ENCODE measurements around the gene KIF5C. TPM values are rescaled to one million over a fixed set of nuclear protein-coding genes. Genes with fewer than 3 reads are reported as not detected.

KIF5C gene
- total RNA-seq, 4 donors from 2014 or later, result 0.51 to 2.8 (median 2.0) TPM

GRCh38 chr2:149012545-149012944 is 137.5 kb downstream of the KIF5C start:
- Histone ChIP-seq H3K27ac (no peak overlapping the region), H3K4me3 (no peak overlapping the region), H3K4me1 (no peaks in the 10 kb centered on the region), H3K9me3 (no peaks in the 10 kb centered on the region), H3K36me3 (no peaks in the 10 kb centered on the region), H3K27me3 (peaks cover 0 to 3% (median 0%) of the 10 kb centered on the region in 3 donors)
- ATAC-seq (no peak), DNase-seq (no peak)
- TF ChIP-seq CTCF (IDR thresholded peaks at IDR 0.05 in 4 of 5, conservative IDR thresholded peaks at IDR 0.05 in 1 of 5) (no peak), POLR2A (IDR thresholded peaks at IDR 0.05) (no peak)
- intact Hi-C loops (cut with DNase I; ENCODE audit: low total_unique reads) (no loop called here), in situ Hi-C loops (cut with MboI; ENCODE audit: low sequenced_read_pairs in 4 of 4) (loop anchor here in 1 of 4 donors (10.0 kb wide), 1 partner anchor 552 kb away; no protein-coding TSS in a partner anchor)

- Histone ChIP-seq H3K36me3 (no peaks in the 10 kb centered on the region), H3K9me3 (no peaks in the 10 kb centered on the region), H3K27ac (no peak overlapping the region), H3K4me3 (no peak overlapping the region), H3K4me1 (no peaks in the 10 kb centered on the region), H3K27me3 (no peaks in the 10 kb centered on the region)
- in situ Hi-C loops (cut with MboI; ENCODE audit: low sequenced_read_pairs in 4 of 4) (loop anchor here (5.0 to 10.0 kb wide), 3 partner anchors 547 to 552 kb away; no protein-coding TSS in a partner anchor), intact Hi-C loops (cut with DNase I; ENCODE audit: low total_unique reads) (no loop called here)
- DNase-seq, result no peak
- ATAC-seq, result no peak
- no peak for TF ChIP-seq CTCF (IDR thresholded peaks at IDR 0.05 in 4 of 5, conservative IDR thresholded peaks at IDR 0.05 in 1 of 5)
- TF ChIP-seq POLR2A (IDR thresholded peaks at IDR 0.05), result no peak
These were observed 140.5 kb downstream of the KIF5C start for GRCh38 chr2:149015501-149015900.

- intact Hi-C loops (cut with DNase I; ENCODE audit: low total_unique reads), result no loop called here
- no peak for ATAC-seq
- in situ Hi-C loops (cut with MboI; ENCODE audit: low sequenced_read_pairs in 4 of 4), result loop anchor here (5.0 to 10.0 kb wide), 3 partner anchors 546 to 551 kb away; no protein-coding TSS in a partner anchor
These were observed 141.0 kb downstream of the KIF5C start for GRCh38 chr2:149015926-149016563.

GRCh38 chr2:149017116-149017985 is 142.3 kb downstream of the KIF5C start:
- H3K27ac ChIP-seq, result no peak overlapping the region
- H3K36me3 ChIP-seq, result no peaks in the 10 kb centered on the region
- no peaks in the 10 kb centered on the region for H3K9me3 ChIP-seq
- TF ChIP-seq POLR2A (IDR thresholded peaks at IDR 0.05) (no peak), CTCF (IDR thresholded peaks at IDR 0.05 in 4 of 5, conservative IDR thresholded peaks at IDR 0.05 in 1 of 5) (peak; percentile 55 to 85 (median 61))
- H3K4me1 ChIP-seq, result no peaks in the 10 kb centered on the region
- no peaks in the 10 kb centered on the region for H3K27me3 ChIP-seq
- DNase-seq (peak; percentile 32 to 42), ATAC-seq (peak in 1 of 2 donors; percentile 53)
- in situ Hi-C loops (cut with MboI; ENCODE audit: low sequenced_read_pairs in 4 of 4) (loop anchor here (5.0 to 10.0 kb wide), 3 partner anchors 545 to 550 kb away; no protein-coding TSS in a partner anchor), intact Hi-C loops (cut with DNase I; ENCODE audit: low total_unique reads) (loop anchor here (1.0 kb wide), 1 partner anchor 544 kb away; no protein-coding TSS in a partner anchor)
- H3K4me3 ChIP-seq, result no peak overlapping the region

More at GRCh38 chr2:149015926-149016563, 141.0 kb downstream of the KIF5C start:
- no peak for DNase-seq
- Histone ChIP-seq H3K27me3 (no peaks in the 10 kb centered on the region), H3K4me1 (no peaks in the 10 kb centered on the region), H3K9me3 (no peaks in the 10 kb centered on the region), H3K27ac (no peak overlapping the region), H3K4me3 (no peak overlapping the region), H3K36me3 (no peaks in the 10 kb centered on the region)
- TF ChIP-seq CTCF (IDR thresholded peaks at IDR 0.05 in 4 of 5, conservative IDR thresholded peaks at IDR 0.05 in 1 of 5), result no peak
- TF ChIP-seq POLR2A (IDR thresholded peaks at IDR 0.05), result no peak

Measured in gastrocnemius medialis (tissue), 4 donors.